SW480 (cell line): ENCODE measurements around the gene PTCHD1.

Source experiments
- DNase-seq: peaks from one replicate; pipeline ENCODE4 v3.0.0-alpha.2; 2016; ENCODE audit warnings: low spot score

PTCHD1 gene

GRCh38 chrX:23334848-23335599, at the start of gene PTCHD1:
TSS of gene PTCHD1 (plus strand) at chrX:23334849. CDS start at chrX:23334876, 27 bp downstream.
- no peak for DNase-seq

- no peak for DNase-seq
These were observed 47.9 kb upstream of the PTCHD1 start for GRCh38 chrX:23286731-23287130.

- no peak for DNase-seq
These were observed 47.4 kb upstream of the PTCHD1 start for GRCh38 chrX:23287191-23287725.

DNA sequence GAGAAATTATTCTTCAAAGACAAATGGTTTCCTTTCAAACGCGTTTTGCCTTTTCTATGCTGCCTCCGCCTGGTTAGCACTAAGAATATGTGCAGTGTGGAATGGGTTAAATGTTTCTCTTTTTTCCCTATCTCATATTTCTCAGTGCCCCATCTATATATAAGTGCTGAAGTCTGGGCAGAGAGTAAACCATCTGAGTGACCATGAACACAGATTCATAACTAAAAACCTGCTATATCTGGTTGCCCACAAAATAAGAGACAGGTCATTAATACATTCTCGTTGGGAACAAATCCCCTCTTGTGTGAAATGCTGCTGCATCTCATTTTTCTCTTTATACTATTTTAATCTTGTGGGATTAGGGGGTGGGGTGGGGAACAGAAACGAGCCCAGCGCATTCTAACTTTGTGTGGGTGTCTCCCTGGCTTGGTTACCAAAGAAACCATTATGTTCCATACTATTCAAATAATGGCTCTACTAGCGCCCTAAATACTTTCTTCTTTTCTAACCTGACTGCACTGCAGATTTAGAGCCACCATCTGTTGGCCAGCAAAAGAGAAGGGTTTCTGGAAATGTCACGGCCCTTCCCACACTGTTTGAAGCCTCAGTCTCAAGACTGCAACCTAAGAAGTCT, 42.2 kb upstream of the PTCHD1 start:
- no peak for DNase-seq

DNA sequence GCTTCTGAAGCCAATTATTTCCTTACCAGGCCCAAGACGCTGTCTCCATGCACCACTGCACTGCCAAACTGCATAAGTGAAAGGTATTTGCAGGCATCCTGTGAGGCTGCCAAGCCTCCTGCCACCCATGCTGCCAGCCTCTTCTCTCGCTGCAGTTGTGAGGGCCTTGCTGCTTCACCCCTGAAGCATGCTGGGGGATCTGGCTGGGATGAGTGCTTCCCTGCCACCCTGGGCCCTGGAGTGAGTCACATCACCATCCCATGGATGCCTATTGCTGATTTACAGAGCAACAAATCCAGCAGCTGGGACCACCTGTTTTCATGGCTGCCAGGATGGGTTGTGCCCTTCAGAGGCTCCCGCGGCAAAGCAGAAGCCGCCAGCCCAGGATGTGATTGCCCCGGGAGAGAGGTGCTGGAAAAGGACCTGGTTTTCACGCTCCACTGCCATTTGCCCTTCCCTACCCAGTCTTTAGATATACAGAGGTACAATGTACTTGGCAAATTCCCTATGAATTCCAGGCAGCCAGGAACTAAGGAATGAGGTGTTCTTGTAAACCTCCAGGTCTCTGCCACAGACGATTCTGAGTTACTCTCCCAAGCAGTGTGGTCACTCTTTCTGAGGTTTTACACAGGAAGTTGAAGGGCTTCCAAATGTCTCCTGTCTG, 41.5 kb upstream of the PTCHD1 start:
- DNase-seq: no peak

DNA sequence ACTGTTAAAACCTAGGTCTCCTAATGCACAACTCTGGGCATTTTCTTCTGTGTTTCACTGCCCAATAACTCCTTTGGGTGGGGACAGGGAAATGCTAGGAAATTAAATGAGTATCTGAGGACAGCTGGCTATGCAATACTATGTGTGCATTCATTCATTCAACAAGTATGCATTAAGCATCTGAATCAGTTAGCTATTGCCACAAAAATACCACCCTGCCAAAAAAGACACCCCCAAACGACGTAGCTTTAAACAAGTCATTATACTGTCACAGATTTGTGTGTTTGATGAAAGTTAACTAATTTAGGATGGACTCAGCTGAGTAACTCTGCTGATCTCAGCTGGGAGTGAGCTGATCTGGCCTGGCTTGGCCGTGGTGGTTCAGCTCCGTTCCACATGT, 29.8 kb upstream of the PTCHD1 start:
- DNase-seq: no peak

DNA sequence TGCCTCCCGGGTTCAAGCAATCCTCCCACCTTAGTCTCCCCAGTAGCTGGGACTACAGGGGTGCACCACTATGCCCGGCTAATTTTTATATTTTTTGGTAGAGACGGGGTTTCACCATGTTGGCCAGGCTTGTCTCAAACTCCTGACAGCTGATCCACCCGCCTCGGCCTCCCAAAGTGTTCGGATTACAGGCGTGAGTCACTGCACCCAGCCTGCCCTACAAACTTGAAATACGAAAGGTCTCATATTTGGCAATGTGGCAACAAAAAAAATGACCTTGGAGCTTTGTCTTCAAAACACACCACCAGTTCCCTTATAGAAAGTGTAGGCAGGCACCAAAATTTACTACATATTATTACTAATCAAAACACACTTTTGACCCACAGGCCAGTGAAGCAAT, 22.9 kb upstream of the PTCHD1 start:
- no peak for DNase-seq

DNA sequence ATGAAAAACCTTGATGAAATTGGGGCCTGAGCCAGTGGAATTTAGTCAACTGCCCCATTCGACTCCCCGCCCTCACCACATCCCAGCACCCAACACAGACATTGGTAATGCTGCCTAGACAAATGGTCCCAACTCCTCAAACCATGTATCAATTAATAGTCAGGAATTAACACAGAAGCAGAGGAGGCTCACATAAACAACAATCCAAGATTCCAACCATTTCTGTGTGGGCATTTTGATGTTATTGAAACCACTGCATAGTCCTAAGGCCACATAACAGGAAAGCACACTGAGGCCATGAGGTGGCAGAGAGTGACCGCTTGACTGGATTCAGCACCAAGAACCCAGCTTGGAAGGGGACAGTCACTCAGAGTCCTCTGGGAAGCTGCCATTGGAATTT, 22.5 kb upstream of the PTCHD1 start:
- no peak for DNase-seq

DNA sequence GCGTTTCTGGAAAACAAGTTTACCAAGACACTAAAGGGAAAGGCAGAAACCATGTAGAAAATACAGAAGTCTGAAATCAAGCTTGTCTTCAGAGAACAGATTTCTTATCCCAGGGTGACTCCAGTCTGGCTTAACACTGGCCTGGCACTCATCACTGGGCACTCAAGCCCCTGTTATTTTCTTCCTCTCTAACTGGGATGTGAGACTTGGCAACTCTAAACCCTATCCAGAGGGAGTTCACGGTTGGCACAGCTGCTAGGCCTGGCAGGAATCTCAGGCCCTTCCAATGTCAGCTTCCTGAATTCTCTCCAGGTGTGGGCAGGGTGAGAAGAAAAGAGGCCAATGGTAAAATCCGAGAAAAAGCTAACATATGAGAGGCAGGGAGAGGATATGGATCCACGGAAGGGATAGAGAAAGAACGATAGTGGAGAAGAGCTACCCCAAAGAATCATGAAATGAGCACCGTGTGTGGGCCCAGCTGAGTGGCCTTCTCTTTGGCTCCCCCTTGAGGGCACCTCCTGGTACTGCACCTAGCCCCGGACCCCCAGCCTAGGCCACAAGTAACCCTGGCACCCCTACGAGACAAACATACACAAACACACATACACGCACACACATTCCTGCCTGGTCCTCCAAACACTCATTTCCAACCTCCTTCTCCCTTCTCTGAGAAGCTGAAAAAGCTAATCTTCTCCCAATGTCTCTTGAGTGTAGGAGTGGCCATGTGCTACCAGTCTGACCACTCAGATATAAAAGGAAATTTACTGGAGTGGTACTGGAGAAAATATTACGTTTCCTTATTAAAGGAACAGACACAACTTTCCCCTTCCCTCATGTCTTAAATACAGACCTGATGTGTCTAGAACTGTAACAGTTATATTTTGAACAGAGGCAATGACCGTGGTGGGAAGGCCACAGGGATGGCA, 16.6 kb upstream of the PTCHD1 start:
- no peak for DNase-seq

DNA sequence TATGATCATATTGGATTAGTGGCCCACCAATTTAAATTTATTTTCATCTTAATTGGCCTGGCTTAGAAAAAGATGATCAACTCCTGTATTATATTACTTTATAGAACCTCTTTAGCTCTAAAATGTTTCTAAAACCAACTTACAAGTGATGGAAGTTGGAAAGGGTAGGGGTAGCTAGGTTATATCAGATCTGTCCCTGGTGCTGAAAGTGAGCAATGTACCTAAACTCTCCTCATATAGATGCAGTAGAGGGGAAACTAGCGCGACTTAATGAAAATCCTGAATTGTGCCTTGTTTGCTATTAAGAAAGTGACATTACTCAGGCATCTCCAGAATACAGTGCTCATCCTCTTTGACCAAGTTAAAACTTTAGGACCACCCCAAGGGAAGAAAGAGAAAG, 7.5 kb upstream of the PTCHD1 start:
- no peak for DNase-seq

DNA sequence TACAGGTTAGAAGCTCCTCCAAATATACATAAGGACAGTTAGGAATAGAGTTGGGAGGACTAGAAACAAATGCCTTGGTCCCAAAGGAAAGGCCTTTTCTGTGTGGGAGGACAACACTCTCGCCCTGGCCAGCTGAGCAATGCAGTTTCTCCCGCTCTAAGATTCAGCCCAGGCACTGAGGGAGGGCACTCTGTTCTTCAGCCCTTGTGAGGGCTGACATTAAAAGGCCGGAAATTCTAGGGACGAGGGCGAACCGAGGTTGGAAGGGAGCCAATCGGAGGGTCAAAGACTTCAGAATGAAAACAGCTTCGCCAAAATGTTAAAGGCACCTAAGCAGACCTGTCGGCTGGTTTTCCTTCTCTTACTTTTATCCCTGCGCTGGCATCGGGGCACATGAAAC, 2.9 kb upstream of the PTCHD1 start:
- no peak for DNase-seq

GRCh38 chrX:23332101-23332887, 2.4 kb upstream of the PTCHD1 start:
- DNase-seq: no peak

DNA sequence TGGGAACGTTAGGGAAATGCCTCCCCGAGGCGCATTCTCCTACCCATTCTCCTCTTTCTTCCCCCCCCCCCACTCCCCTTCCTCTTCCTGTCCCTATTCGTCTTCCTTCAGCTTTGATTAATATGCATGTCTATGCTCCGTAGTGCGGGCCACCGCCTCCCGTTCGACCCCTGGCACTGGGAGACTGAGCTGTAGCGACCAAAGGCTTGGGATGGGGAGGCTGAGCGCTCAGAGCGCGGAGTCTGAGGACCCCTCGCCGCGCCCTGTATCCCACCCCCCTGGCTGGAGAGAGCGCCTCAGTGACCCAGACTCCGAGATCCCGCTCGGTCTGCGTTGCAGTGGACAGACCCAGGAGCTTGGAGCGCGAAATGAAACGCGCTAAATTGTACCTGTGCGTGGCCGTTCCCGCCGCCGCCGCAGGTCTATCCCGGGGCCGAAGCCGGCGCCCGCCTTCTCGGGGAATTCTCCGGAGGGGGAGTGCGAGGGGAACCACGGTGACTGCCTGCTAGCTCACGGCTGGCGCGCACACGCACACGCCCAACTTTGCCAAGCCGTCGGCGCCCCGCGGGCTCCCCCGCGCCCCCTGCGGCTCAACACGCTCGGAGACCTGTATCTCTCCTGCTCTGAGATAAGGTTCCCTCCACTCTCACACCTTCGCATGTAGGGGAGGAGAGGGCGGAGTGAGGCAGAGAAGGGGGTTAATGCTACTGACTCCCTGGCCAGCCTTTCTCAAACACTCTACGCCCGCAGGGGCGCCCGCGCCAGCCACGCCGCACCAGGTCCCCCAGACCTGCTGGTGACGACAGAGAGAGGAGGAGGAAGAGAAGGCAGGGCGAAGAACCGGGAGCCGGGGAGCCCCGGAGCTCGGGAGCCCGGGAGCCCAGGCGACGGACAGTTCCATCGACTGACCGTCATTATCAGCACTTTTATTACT, 1.5 kb upstream of the PTCHD1 start:
- no peak for DNase-seq

GRCh38 chrX:23333842-23334520, 668 bp upstream of the PTCHD1 start:
- DNase-seq: no peak

- no peak for DNase-seq
These were observed 165 bp upstream of the PTCHD1 start for GRCh38 chrX:23334521-23334847.

GRCh38 chrX:23338334-23338733, 3.7 kb downstream of the PTCHD1 start:
- DNase-seq: no peak

DNA sequence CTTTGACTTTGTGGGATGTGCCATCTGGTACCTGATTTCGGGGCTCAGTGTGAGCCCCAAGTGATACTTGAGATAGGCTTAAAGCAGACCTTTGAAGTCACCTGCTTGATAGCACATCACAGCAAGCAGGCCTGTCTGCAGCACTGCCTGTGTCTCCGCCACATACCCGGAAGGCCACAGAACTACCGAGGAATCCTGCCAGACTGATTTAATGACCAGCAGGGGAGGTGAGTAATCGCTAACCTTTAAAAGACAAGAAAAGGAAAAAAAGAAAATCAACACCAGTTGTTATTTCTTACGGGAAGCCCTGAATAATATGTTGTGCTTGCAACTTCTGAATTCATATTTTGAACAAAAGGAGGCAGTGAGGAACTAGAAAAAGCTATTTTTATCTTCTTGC, 6.8 kb downstream of the PTCHD1 start:
- DNase-seq: no peak

GRCh38 chrX:23344238-23344903, 9.7 kb downstream of the PTCHD1 start:
- DNase-seq: peak; percentile 14

DNA sequence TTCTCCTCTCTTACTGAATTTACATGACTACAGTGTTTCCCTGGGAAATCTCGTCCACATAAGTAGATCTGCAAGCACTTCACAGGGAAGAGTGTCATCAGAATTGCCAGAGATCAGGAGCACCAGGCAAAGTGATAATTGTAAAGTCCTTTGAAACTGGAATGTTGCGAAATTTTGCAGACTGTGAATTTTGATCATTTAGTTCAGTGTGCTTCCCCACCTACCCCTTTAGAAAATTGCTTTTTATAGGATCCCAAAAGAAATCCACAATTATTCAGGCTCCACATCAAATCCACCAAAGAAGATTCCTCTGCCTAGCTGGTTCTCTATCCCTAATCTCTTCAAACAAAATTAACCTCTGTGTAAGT, 10.2 kb downstream of the PTCHD1 start:
- DNase-seq: no peak
